ENCODE results near the gene PPM1B. TPM values are rescaled to one million over a fixed set of nuclear protein-coding genes. Genes with fewer than 3 reads are reported as not detected.

Gene PPM1B
- total RNA-seq, 4 donors from 2014 or later: 26.6 to 63.3 (median 57.5) TPM

GRCh38 chr2:44184106-44184505, 15.4 kb downstream of the PPM1B start:
- no peaks in the 10 kb centered on the region for H3K27me3 ChIP-seq

DNA sequence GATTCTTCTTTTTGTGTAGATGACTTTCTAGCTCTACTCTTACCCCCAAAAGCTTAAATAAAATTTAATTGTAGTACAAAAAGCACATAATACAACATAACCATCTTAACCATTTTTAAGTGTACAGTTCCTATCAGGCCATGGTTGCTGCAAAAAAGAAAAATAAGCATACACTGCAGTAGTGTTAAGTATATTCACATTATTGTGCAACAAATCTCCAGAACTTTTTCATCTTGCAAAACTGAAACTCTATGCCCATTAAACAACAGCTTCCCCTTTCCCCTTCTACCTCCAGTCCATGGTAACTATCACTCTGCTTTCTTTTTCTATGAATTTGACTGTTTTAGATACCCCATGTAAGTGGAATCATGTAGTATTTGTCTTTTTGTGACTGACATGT, 18.1 kb downstream of the PPM1B start:
- no peaks in the 10 kb centered on the region for H3K9me3 ChIP-seq
- no peaks in the 10 kb centered on the region for H3K27me3 ChIP-seq
- intact Hi-C loops (cut with DNase I; ENCODE audit: low total_unique reads): no loop called here
- no peak for TF ChIP-seq POLR2A (IDR thresholded peaks at IDR 0.05)
- TF ChIP-seq, protein P1, sequence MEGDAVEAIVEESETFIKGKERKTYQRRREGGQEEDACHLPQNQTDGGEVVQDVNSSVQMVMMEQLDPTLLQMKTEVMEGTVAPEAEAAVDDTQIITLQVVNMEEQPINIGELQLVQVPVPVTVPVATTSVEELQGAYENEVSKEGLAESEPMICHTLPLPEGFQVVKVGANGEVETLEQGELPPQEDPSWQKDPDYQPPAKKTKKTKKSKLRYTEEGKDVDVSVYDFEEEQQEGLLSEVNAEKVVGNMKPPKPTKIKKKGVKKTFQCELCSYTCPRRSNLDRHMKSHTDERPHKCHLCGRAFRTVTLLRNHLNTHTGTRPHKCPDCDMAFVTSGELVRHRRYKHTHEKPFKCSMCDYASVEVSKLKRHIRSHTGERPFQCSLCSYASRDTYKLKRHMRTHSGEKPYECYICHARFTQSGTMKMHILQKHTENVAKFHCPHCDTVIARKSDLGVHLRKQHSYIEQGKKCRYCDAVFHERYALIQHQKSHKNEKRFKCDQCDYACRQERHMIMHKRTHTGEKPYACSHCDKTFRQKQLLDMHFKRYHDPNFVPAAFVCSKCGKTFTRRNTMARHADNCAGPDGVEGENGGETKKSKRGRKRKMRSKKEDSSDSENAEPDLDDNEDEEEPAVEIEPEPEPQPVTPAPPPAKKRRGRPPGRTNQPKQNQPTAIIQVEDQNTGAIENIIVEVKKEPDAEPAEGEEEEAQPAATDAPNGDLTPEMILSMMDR (IDR thresholded peaks at IDR 0.05): no peak
- DNase-seq: no peak
- no peaks in the 10 kb centered on the region for H3K36me3 ChIP-seq
- no peak overlapping the region for H3K27ac ChIP-seq
- H3K4me3 ChIP-seq: no peak overlapping the region
- H3K4me1 ChIP-seq: no peaks in the 10 kb centered on the region

More at GRCh38 chr2:44184106-44184505, 15.4 kb downstream of the PPM1B start:
- TF ChIP-seq, protein P1 (IDR thresholded peaks at IDR 0.05): no peak
- no peak for TF ChIP-seq POLR2A (IDR thresholded peaks at IDR 0.05)
- H3K36me3 ChIP-seq: no peaks in the 10 kb centered on the region
- no peak overlapping the region for H3K4me3 ChIP-seq
- H3K27ac ChIP-seq: no peak overlapping the region
- H3K4me1 ChIP-seq: no peaks in the 10 kb centered on the region
- no peaks in the 10 kb centered on the region for H3K9me3 ChIP-seq
- DNase-seq: no peak
- intact Hi-C loops (cut with DNase I; ENCODE audit: low total_unique reads): no loop called here

DNA sequence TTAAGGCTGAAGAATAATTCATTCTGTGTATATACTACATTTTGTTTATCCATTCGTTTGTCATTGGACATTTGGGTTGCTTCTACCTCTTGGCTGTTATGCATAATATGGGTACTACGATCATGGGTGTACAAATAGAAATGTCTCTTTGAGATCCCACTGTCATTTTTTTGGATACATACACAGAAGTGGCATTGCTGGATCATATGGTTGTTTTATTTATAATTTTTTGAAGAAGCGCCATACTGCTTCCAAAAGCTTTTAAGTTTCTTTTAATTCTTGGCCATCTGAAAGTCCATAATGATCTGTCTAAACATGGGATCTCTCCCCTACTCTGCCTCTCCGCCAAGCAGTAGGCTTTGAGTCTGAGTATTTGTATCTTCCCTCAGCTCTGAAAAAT, 18.6 kb downstream of the PPM1B start:
- intact Hi-C loops (cut with DNase I; ENCODE audit: low total_unique reads): no loop called here

GRCh38 chr2:44188696-44189095, 20.0 kb downstream of the PPM1B start:
- Histone ChIP-seq H3K36me3 (no peaks in the 10 kb centered on the region), H3K9me3 (no peaks in the 10 kb centered on the region), H3K4me1 (no peaks in the 10 kb centered on the region), H3K27me3 (no peaks in the 10 kb centered on the region), H3K4me3 (no peak overlapping the region), H3K27ac (no peak overlapping the region)
- intact Hi-C loops (cut with DNase I; ENCODE audit: low total_unique reads): no loop called here
- TF ChIP-seq POLR2A (IDR thresholded peaks at IDR 0.05): no peak
- DNase-seq: no peak

More for the DNA sequence above, 18.6 kb downstream of the PPM1B start:
- H3K27me3 ChIP-seq: no peaks in the 10 kb centered on the region
- no peaks in the 10 kb centered on the region for H3K36me3 ChIP-seq
- TF ChIP-seq, protein P1 (IDR thresholded peaks at IDR 0.05): no peak
- no peak for TF ChIP-seq POLR2A (IDR thresholded peaks at IDR 0.05)
- H3K4me3 ChIP-seq: no peak overlapping the region
- no peaks in the 10 kb centered on the region for H3K9me3 ChIP-seq
- H3K4me1 ChIP-seq: no peaks in the 10 kb centered on the region
- H3K27ac ChIP-seq: no peak overlapping the region
- DNase-seq: no peak

- Histone ChIP-seq H3K27me3 (no peaks in the 10 kb centered on the region), H3K4me1 (no peaks in the 10 kb centered on the region), H3K36me3 (no peaks in the 10 kb centered on the region), H3K27ac (no peak overlapping the region), H3K9me3 (no peaks in the 10 kb centered on the region), H3K4me3 (no peak overlapping the region)
- intact Hi-C loops (cut with DNase I; ENCODE audit: low total_unique reads): no loop called here
- TF ChIP-seq POLR2A (IDR thresholded peaks at IDR 0.05): no peak
- TF ChIP-seq, protein P1 (IDR thresholded peaks at IDR 0.05): no peak
- DNase-seq: no peak
These were observed 20.4 kb downstream of the PPM1B start for GRCh38 chr2:44189104-44189503.

GRCh38 chr2:44190526-44190925, 21.9 kb downstream of the PPM1B start:
- TF ChIP-seq POLR2A (IDR thresholded peaks at IDR 0.05): no peak
- TF ChIP-seq, protein P1 (IDR thresholded peaks at IDR 0.05): no peak
- no peaks in the 10 kb centered on the region for H3K36me3 ChIP-seq
- H3K4me1 ChIP-seq: no peaks in the 10 kb centered on the region
- H3K9me3 ChIP-seq: no peaks in the 10 kb centered on the region
- H3K27me3 ChIP-seq: no peaks in the 10 kb centered on the region
- H3K27ac ChIP-seq: no peak overlapping the region
- intact Hi-C loops (cut with DNase I; ENCODE audit: low total_unique reads): no loop called here
- H3K4me3 ChIP-seq: no peak overlapping the region
- DNase-seq: no peak
